GM21529 (cell line): ENCODE measurements around the gene AMBRA1.
"Not testable (repeated sequence)": the region's sequence is repeated elsewhere in the genome, so short reads cannot be mapped to it uniquely, and the experiment has no call there.

Experiments used
- ATAC-seq: cut with Tn5 transposase; IDR thresholded peaks from one replicate; pipeline ENCODE4 v1.9.1; 2021; ENCODE audit not compliant: unreplicated experiment

The AMBRA1 gene

GRCh38 chr11:46375392-46376101 is 218.3 kb downstream of the AMBRA1 start:
- ATAC-seq, result no peak

DNA sequence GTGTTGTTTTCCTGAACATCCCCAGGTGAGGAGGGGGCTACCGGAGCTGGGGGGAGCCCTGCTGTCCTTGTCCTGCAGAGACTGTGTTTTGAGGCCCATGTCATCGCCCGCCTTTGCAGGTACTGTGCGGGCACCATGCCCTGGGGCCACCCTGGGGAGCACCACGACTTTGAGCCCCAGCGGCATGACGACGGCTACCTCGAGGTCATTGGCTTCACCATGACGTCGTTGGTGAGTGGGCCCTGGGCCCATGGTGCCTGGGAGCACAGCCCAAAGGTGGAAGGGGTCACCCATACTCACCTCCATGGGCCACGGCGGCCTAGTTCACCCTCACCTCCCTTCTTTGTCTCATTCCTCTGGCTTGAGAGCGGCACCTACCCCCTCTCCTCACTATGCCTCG is 219.0 kb downstream of the AMBRA1 start:
- ATAC-seq, result no peak

DNA sequence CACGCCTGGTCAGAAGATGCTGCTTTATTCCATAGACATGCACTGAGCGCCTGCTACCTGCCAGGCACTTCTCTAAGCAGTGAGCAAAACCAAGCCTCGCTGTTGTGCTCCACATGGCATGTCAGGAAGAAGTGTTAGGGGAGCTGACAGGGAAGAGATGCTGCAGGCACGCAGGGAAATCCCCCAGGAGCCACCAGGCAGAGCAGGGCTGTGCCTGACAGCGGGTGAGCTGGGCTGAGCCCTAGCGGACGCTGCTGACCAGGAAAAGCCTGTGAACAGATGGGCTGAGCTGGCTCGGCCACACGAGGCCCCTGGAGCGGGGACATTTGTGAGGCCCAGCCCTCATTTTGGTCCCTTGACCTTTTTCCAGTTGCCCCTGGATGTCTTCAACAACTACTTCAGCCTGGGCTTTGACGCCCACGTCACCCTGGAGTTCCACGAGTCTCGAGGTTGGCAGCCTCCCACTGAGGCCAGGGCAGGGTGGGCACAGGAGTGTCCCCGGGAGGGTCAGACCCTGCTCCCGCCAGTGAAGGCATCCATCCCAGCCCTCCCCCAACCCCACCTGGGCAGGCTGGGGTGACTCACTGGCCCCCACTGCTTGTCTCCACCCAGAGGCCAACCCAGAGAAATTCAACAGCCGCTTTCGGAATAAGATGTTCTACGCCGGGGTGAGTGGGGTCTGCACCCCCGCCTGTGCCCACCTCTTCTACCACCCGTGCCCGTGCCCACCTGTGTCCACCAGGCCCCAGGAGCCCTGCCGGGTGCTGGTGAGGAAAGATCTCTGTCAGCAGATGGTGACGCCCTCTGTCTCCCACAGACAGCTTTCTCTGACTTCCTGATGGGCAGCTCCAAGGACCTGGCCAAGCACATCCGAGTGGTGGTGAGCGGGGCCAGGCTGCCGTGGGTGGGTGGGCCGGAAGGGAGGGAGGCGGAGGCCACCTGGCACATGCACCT is 219.8 kb downstream of the AMBRA1 start:
- no peak for ATAC-seq

GRCh38 chr11:46372501-46372900 is 221.3 kb downstream of the AMBRA1 start:
- ATAC-seq, result not testable (repeated sequence)

DNA sequence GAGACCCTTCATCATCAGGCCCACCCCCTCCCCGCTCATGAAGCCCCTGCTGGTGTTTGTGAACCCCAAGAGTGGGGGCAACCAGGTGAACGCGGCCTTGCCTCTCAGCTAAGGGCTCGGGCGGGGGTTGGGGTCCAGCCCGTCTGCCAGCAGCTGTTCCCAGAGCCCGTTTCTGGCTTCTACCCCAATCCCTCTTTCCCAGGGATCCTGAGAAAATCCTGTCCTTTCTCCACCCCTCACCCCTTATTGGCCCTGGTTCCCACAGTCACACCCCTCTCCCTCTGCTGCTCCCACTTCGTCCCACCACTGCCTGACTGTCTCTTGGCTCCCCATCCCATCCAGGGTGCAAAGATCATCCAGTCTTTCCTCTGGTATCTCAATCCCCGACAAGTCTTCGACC is 221.7 kb downstream of the AMBRA1 start:
- ATAC-seq, result no peak

GRCh38 chr11:46371262-46371661 is 222.6 kb downstream of the AMBRA1 start:
- not testable (repeated sequence) for ATAC-seq

DNA sequence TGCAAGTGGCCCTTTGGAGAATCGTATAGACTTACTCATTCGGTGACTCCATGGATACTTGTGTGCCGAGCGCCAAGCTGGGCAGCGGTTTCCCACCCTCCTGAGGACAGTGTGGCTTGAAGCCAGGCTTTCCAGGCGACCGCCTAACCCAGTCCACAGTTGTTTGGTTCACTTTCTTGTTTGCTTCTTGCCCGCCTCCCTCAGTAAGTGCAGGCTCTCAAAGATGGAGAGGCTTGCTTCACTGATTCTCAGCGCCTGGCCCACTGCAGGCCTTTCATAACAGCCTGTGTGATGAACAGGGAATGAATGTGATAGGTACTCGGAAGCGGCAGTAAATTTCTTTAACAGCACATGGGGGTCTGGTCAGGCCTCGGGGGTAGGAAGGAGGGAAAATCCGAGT is 223.6 kb downstream of the AMBRA1 start:
- no peak for ATAC-seq

GRCh38 chr11:46369458-46370152 is 224.2 kb downstream of the AMBRA1 start:
- peak; percentile 60 for ATAC-seq

DNA sequence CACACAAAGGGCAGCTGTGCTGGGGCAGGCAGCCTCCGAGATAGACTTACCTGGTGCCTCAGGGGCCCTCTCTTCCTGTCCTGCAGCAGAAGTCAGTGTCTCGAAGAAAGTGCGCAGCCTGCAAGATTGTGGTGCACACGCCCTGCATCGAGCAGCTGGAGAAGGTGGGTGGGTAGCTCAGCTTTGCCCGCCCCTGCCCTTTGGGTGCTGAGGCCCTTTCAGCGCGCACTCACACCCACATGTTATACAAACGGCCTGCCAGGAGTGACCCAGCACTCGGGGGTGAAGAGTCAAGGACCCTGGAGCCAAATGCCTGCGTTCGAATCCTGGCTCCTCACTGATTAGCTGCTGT is 225.9 kb downstream of the AMBRA1 start:
- no peak for ATAC-seq

- peak; percentile 77 for ATAC-seq
Observed at GRCh38 chr11:46367244-46367915, 226.4 kb downstream of the AMBRA1 start.

- no peak for ATAC-seq
Observed at GRCh38 chr11:46366661-46367161, 227.1 kb downstream of the AMBRA1 start.

- ATAC-seq, result no peak
Observed at GRCh38 chr11:46366260-46366659, 227.6 kb downstream of the AMBRA1 start.

GRCh38 chr11:46364791-46365190 is 229.0 kb downstream of the AMBRA1 start:
- ATAC-seq, result no peak

- ATAC-seq, result no peak
Observed at GRCh38 chr11:46364056-46364455, 229.8 kb downstream of the AMBRA1 start.

GRCh38 chr11:46363455-46364005 is 230.3 kb downstream of the AMBRA1 start:
- ATAC-seq, result no peak

- no peak for ATAC-seq
Observed at GRCh38 chr11:46363031-46363407, 230.8 kb downstream of the AMBRA1 start.

DNA sequence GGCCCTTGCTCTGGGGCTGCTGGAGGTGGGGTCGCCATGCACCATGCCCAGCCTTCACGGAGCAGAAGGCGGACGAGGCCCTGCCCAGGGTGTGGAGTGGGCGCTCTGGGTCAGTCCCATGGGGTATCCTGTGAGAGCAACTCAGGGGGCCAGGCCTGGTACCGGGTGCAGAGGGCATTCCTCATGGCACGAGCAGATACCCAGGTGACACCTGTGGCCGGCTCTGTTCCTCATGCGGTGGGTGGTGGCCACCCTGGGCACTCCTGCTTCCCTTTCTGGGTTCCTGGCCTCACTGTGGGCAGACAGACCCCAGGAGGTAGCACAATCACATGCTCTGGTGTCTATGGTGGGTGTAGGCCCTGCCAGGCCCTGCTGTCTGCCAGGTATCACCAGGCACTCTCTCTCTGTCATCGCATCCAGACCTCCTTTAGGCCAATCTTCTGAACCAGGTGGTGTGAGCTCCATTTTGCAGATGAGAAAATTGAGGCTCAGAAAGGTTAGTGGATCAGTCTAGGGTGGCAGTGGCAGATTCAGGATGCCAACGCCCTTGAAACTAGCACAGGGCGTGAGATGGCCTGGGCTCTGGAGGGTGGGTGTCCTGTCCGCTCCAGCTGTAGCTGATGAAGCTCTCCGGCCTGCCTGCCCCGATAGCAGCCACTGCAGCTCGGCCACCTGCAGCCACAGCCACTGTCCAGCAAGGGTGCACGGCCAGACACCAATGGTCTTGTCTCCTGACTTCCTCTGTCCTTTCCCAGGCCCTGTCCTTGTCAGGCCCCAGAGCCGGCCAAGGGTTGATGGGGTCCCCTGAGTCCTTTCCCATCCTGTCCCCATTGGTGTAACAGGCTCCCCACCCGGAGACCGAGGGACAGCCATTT is 231.4 kb downstream of the AMBRA1 start:
- ATAC-seq, result no peak

DNA sequence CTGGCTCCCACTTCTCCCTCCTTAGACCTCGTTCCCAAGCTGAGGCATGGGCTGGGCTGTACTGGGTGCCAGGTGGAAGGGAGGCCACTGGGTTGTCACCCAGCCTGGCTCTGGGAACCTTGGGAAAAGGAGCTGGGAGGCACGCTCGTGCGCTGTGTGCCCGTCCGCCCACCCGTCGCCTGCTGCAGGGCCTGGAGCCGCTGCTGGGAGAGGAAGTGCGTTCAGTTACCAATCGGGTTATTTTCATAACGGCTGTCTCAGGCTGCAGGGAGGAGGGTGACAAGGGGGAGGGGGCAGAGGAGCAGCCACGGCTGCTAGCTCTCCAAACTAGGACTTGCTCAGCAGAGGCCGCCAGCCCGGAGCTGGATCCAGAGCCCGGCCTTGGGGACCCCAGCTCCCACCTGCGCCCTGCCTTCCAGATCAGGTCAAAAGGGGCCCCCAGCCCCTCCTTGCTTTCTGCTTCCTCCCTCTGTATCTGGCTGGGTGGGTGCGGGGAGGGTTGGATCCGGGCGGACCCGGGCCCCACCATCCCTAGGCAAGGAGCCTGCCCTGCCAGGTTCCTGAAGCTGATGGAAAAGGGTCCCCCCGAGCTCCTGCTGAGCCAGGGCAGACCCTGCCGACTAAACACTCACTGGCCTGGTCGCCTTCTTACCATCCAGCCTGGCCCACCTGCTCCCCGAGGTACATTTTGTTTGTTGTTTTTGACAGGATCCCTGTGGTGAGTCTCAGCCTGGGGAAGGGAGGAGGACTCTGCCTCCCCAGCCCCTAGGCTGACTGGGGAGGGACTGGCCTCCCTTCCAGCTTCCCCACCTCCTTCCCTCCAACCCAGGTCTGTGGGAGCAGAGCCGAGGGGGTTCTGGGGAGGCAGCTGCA is 232.3 kb downstream of the AMBRA1 start:
- ATAC-seq, result peak; percentile 93

GRCh38 chr11:46360878-46361277 is 232.9 kb downstream of the AMBRA1 start:
- ATAC-seq, result peak; percentile 20
